SK-N-SH treated with all-trans-retinoic acid at 6 μM for 48 hours (cell line): Measurements from ENCODE around the gene JPT2.

Source experiments
- OSR1 ChIP-seq: fragments of 250-450 bp; sonication (Bioruptor Pico); IDR thresholded peaks from 2 replicates; pipeline ENCODE4 v1.8.0; 2022; ENCODE audit warnings: moderate library complexity, mild to moderate bottlenecking, inconsistent platforms
- PATZ1 ChIP-seq: fragments of 250-450 bp; sonication (Bioruptor Pico); IDR thresholded peaks from 2 replicates; pipeline ENCODE4 v1.8.0; 2020; ENCODE audit warnings: mild to moderate bottlenecking, moderate library complexity, borderline replicate concordance
- POU6F1 ChIP-seq: fragments of 250-450 bp; sonication (Bioruptor Pico); IDR thresholded peaks from 2 replicates; pipeline ENCODE4 v1.8.0; 2021; ENCODE audit warnings: low read depth, mild to moderate bottlenecking, moderate library complexity, borderline replicate concordance
- SNAI2 ChIP-seq: fragments of 250-450 bp; sonication (Bioruptor Pico); IDR thresholded peaks from 2 replicates; pipeline ENCODE4 v1.5.0; 2020; ENCODE audit warnings: mild to moderate bottlenecking, moderate library complexity
- ZFP3 ChIP-seq: fragments of 250-450 bp; sonication (Bioruptor Pico); IDR thresholded peaks from 2 replicates; pipeline ENCODE4 v1.5.0; 2020; ENCODE audit warnings: mild to moderate bottlenecking, moderate library complexity

- TF ChIP-seq POU6F1 (CRISPR knock-in tag) (no peak), SNAI2 (CRISPR knock-in tag) (no peak), ZFP3 (no peak), OSR1 (CRISPR knock-in tag) (no peak), PATZ1 (CRISPR knock-in tag) (no peak)
These were observed 69.9 kb downstream of the JPT2 start for GRCh38 chr16:1747934-1748333.
